ENCODE measurements around the gene CFAP410. TPM values are rescaled to one million over a fixed set of nuclear protein-coding genes. Genes with fewer than 3 reads are reported as not detected.

The CFAP410 gene
- total RNA-seq, 1 experiment from 2014 or later: 8.6 TPM

DNA sequence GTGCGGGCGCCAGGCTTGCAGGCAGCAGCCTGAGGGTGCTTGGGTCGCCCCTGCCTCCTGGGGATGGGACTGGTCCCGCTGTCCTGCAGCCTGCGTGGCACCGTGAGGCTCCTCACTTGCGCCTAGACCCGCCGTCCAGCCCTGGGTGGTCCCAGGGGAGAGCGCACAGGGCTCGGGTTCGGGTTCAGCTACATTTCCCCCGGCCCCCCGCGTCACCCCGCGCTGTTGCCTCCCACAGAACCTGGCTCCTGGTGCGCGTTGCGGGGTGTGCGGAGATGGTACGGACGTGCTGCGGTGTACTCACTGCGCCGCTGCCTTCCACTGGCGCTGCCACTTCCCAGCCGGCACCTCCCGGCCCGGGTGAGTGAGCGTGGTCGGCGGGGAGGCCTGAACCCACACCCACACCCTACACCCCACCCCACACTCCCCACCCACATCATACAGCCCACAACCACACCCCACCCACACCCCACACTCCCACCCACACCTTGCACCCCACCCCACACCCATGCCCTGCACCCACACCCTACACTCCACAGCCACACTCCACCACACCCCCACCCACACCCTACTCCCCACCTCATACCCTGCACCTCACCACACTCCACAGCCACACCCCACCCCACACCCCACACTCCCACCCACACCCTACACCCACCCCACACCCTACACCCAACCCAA, 45.5 kb downstream of the CFAP410 start:
- CTCF ChIA-PET: no interaction called here
- Mint-ChIP-seq H3K9me3 (ENCODE audit: low read depth, unreplicated experiment) (no peaks in the 10 kb centered on the region), H3K4me3 (ENCODE audit: low read depth, unreplicated experiment) (no peak overlapping the region), H3K27ac (ENCODE audit: unreplicated experiment) (no peak overlapping the region), H3K4me1 (ENCODE audit: low read depth, unreplicated experiment) (no peaks in the 10 kb centered on the region), H3K27me3 (ENCODE audit: unreplicated experiment) (peaks cover 44% of the 10 kb centered on the region), H3K36me3 (ENCODE audit: insufficient read depth, unreplicated experiment) (peaks cover 5% of the 10 kb centered on the region)
- TF ChIP-seq, protein P1, sequence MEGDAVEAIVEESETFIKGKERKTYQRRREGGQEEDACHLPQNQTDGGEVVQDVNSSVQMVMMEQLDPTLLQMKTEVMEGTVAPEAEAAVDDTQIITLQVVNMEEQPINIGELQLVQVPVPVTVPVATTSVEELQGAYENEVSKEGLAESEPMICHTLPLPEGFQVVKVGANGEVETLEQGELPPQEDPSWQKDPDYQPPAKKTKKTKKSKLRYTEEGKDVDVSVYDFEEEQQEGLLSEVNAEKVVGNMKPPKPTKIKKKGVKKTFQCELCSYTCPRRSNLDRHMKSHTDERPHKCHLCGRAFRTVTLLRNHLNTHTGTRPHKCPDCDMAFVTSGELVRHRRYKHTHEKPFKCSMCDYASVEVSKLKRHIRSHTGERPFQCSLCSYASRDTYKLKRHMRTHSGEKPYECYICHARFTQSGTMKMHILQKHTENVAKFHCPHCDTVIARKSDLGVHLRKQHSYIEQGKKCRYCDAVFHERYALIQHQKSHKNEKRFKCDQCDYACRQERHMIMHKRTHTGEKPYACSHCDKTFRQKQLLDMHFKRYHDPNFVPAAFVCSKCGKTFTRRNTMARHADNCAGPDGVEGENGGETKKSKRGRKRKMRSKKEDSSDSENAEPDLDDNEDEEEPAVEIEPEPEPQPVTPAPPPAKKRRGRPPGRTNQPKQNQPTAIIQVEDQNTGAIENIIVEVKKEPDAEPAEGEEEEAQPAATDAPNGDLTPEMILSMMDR (IDR thresholded peaks at IDR 0.05; ENCODE audit: unreplicated experiment): no peak
- BruUV-seq (replicated peaks): no TSS peak
- DNase-seq: no peak
- intact Hi-C loops (cut with micrococcal nuclease; ENCODE audit: unreplicated experiment): no loop called here

GRCh38 chr21:44292812-44293195, 46.4 kb downstream of the CFAP410 start:
- TF ChIP-seq, protein P1 (IDR thresholded peaks at IDR 0.05; ENCODE audit: unreplicated experiment): no peak
- DNase-seq: no peak
- no peak overlapping the region for H3K4me3 Mint-ChIP-seq (ENCODE audit: low read depth, unreplicated experiment)

DNA sequence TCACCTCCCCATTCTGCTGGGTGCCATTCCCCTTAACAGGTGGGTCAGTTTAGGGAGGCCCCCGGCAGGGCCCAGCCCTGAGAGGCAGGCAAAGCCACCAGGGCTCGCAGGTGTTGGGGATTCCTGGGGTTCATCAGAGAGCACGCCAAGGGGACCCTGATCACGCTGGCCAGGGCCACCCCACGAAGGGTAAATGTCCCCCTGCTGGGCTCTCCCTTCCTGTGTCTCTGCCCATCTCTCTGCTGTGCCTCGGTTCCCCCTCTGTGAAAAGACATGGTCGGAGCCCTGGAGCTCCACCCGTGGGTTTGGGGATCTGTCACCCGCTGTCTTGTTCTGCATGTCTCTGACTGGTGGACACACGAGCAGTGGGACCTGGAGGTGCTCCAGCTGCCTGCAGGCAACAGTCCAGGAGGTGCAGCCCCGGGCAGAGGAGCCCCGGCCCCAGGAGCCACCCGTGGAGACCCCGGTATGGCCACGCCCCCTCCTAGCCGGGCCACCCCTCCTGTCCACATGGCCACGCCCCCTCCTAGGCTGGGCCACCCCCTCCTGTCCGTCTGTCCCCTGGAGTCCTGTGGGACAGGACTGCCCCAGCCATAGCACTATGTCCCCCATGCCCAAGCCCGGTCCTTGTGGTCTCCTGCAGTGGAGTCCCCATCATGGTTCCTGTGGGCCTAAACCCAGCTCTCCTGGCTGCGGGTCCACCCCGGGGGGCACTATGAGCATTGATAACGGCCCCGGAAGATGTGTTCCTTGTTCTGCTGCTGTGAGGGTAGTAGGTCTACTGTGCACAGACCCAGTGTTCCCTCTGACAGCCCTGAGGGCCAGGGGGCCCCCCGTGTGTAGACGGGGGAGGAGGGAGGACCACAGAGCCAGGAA, 47.0 kb downstream of the CFAP410 start:
- no peak overlapping the region for H3K4me3 Mint-ChIP-seq (ENCODE audit: low read depth, unreplicated experiment)
- no peak overlapping the region for H3K27ac Mint-ChIP-seq (ENCODE audit: unreplicated experiment)
- no peaks in the 10 kb centered on the region for H3K9me3 Mint-ChIP-seq (ENCODE audit: low read depth, unreplicated experiment)
- TF ChIP-seq, protein P1 (IDR thresholded peaks at IDR 0.05; ENCODE audit: unreplicated experiment): no peak
- DNase-seq: no peak
- no TSS peak for BruUV-seq (replicated peaks)
- H3K4me1 Mint-ChIP-seq (ENCODE audit: low read depth, unreplicated experiment): no peaks in the 10 kb centered on the region
- peaks cover 59% of the 10 kb centered on the region for H3K27me3 Mint-ChIP-seq (ENCODE audit: unreplicated experiment)
- CTCF ChIA-PET: no interaction called here
- H3K36me3 Mint-ChIP-seq (ENCODE audit: insufficient read depth, unreplicated experiment): peaks cover 13% of the 10 kb centered on the region
- intact Hi-C loops (cut with micrococcal nuclease; ENCODE audit: unreplicated experiment): no loop called here

More at GRCh38 chr21:44292812-44293195, 46.4 kb downstream of the CFAP410 start:
- CTCF ChIA-PET: no interaction called here
- Mint-ChIP-seq H3K4me1 (ENCODE audit: low read depth, unreplicated experiment) (no peaks in the 10 kb centered on the region), H3K27ac (ENCODE audit: unreplicated experiment) (no peak overlapping the region), H3K27me3 (ENCODE audit: unreplicated experiment) (peaks cover 53% of the 10 kb centered on the region), H3K9me3 (ENCODE audit: low read depth, unreplicated experiment) (no peaks in the 10 kb centered on the region), H3K36me3 (ENCODE audit: insufficient read depth, unreplicated experiment) (peaks cover 11% of the 10 kb centered on the region)
- intact Hi-C loops (cut with micrococcal nuclease; ENCODE audit: unreplicated experiment): no loop called here
- no TSS peak for BruUV-seq (replicated peaks)

GRCh38 chr21:44291078-44291935, 47.9 kb downstream of the CFAP410 start:
- no peak overlapping the region for H3K4me3 Mint-ChIP-seq (ENCODE audit: low read depth, unreplicated experiment)

More at GRCh38 chr21:44291078-44291935, 47.9 kb downstream of the CFAP410 start:
- H3K4me1 Mint-ChIP-seq (ENCODE audit: low read depth, unreplicated experiment): no peaks in the 10 kb centered on the region
- intact Hi-C loops (cut with micrococcal nuclease; ENCODE audit: unreplicated experiment): no loop called here
- peaks cover 13% of the 10 kb centered on the region for H3K36me3 Mint-ChIP-seq (ENCODE audit: insufficient read depth, unreplicated experiment)
- no peak overlapping the region for H3K27ac Mint-ChIP-seq (ENCODE audit: unreplicated experiment)
- DNase-seq: no peak
- TF ChIP-seq, protein P1 (IDR thresholded peaks at IDR 0.05; ENCODE audit: unreplicated experiment): no peak
- CTCF ChIA-PET: no interaction called here
- H3K9me3 Mint-ChIP-seq (ENCODE audit: low read depth, unreplicated experiment): no peaks in the 10 kb centered on the region
- BruUV-seq (replicated peaks): no TSS peak
- H3K27me3 Mint-ChIP-seq (ENCODE audit: unreplicated experiment): peaks cover 60% of the 10 kb centered on the region

All from Calu3 (cell line).